GM06990 (cell line): Measurements from ENCODE around the gene ACTN3.
"Not testable (repeated sequence)": the region's sequence is repeated elsewhere in the genome, so short reads cannot be mapped to it uniquely, and the experiment has no call there.

Experiments
- DNase-seq: peaks from one replicate; pipeline ENCODE4 v3.0.0-alpha.2; 2011; ENCODE audit not compliant: insufficient read length; ENCODE audit errors: extremely low read depth
- H3K27me3 ChIP-seq: replicated peaks from 2 replicates; pipeline ENCODE4 v1.6.0; 2011; ENCODE audit warnings: low read length; ENCODE audit not compliant: control insufficient read depth, insufficient read depth
- H3K36me3 ChIP-seq: 2 replicates; pipeline ENCODE4 v1.5.1; 2011; ENCODE audit warnings: low read length; ENCODE audit not compliant: control insufficient read depth, insufficient read depth
- H3K4me3 ChIP-seq: replicated peaks from 2 replicates; pipeline ENCODE4 v1.5.1; 2011; ENCODE audit warnings: low read depth, mild to moderate bottlenecking, control low read depth, low read length
- TF ChIP-seq, protein P1 (sequence below): IDR thresholded peaks from 2 replicates; pipeline ENCODE4 v1.5.1; 2011; ENCODE audit warnings: low read length, control low read depth, mild to moderate bottlenecking, inconsistent platforms; ENCODE audit not compliant: insufficient read depth, poor library complexity, severe bottlenecking

Gene ACTN3

DNA sequence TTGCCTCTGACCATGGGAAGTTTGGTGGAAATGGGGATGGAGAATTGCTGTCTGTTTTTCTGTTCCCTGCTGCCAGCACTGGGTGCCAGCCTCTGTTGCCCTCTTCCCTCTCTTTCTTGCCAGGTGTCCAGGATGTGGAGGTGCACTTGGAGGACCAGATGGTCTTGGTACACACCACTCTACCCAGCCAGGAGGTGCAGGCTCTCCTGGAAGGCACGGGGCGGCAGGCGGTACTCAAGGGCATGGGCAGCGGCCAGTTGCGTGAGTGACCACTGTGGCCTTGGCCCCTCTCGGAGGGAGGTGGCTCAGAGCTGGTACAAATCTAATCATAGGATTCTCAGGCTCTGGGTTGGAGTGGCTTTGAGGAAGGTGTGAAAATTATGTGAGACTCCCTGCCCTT, 52.3 kb downstream of the ACTN3 start:
- Histone ChIP-seq H3K36me3 (peaks cover 15% of the 10 kb centered on the region), H3K4me3 (no peak overlapping the region), H3K27me3 (no peaks in the 10 kb centered on the region)
- TF ChIP-seq, protein P1, sequence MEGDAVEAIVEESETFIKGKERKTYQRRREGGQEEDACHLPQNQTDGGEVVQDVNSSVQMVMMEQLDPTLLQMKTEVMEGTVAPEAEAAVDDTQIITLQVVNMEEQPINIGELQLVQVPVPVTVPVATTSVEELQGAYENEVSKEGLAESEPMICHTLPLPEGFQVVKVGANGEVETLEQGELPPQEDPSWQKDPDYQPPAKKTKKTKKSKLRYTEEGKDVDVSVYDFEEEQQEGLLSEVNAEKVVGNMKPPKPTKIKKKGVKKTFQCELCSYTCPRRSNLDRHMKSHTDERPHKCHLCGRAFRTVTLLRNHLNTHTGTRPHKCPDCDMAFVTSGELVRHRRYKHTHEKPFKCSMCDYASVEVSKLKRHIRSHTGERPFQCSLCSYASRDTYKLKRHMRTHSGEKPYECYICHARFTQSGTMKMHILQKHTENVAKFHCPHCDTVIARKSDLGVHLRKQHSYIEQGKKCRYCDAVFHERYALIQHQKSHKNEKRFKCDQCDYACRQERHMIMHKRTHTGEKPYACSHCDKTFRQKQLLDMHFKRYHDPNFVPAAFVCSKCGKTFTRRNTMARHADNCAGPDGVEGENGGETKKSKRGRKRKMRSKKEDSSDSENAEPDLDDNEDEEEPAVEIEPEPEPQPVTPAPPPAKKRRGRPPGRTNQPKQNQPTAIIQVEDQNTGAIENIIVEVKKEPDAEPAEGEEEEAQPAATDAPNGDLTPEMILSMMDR, result no peak
- DNase-seq, result no peak

DNA sequence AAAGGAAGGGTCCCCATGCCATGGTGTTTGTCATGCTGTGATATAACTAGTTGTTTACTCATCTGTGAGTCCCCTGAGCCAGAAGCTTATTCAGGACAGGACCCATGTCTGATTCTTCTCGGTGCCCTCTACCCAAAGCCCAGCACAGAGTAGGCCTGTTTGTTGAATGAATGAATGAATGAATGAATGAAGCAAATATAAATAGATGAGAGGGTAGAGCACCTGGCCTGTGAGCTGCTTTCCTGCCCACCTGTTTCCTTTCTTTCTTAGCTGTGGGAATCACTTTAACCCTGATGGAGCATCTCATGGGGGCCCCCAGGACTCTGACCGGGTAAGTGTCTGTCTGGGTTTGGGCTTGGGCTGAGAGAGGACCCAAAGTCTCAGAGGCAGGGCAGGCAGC, 53.5 kb downstream of the ACTN3 start:
- TF ChIP-seq, protein P1, result no peak
- H3K27me3 ChIP-seq, result no peaks in the 10 kb centered on the region
- peaks cover 19% of the 10 kb centered on the region for H3K36me3 ChIP-seq
- DNase-seq, result no peak
- no peak overlapping the region for H3K4me3 ChIP-seq

DNA sequence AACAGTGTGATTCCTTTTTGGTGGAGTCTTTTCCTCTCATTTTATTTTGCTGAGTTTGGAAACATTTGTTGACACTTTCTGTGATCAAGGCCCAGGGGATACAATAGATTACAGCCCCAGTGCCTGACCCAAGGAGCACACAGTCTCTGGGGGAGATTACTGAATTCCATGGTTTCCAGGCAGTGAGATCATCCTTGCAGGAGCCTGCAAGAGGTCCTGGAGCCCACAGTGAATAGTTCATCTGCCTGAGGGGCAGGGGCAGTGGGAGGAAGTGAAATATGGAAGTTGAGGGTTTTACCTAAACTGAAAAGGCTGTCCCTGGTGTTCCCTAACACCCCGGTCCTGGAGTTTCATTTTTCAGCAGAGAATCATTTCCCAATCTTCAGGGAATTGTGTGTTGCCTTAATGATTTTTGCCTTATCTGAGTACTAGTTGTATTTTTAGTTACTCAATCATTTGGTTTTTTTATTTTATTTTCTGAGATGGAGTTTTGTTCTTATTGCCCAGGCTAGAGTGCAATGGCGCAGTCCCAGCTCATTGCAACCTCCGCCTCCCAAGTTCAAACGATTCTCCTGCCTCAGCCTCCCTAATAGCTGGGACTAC, 54.0 kb downstream of the ACTN3 start:
- TF ChIP-seq, protein P1, result no peak
- DNase-seq, result no peak
- Histone ChIP-seq H3K4me3 (no peak overlapping the region), H3K27me3 (no peaks in the 10 kb centered on the region), H3K36me3 (peaks cover 24% of the 10 kb centered on the region)

DNA sequence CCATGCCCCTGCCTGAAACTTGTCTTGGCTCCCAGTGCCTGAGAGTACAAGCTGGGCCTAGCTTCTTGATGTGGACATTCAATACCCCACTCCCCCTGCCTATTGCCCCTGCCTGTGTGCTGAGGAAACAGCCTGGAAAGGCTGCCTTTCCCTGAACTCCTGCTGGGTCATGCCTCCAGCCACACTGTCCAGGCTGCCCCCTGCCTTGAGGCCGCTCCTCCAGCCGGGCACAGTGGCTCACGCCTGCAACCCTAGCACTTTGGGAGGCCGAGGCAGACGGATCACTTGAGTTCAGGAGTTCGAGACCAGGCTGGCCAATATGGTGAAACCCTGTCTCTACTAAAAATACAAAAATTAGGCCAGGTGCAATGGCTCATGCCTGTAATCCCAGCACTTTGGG, 56.4 kb downstream of the ACTN3 start:
- TF ChIP-seq, protein P1, result no peak
- Histone ChIP-seq H3K36me3 (peaks cover 28% of the 10 kb centered on the region), H3K4me3 (no peak overlapping the region), H3K27me3 (no peaks in the 10 kb centered on the region)
- DNase-seq, result no peak

DNA sequence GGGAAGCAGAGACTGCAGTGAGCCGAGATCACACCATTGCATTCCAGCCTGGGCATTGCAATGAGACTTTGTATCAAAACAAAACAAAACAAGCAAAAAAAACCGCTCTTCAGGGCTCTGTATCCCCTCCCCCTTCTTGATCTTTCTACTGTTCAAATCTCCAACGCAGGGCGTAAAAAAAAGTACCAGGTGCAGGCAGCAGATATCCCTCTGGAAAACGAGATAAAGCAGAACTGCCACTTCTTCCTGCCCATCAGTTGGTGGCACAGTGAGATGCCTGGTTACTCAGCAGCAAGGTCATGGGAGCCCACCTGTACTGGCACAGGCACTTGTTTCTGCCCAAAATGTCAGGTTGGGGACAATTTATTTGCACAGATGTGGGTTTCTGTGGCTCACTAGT, 57.5 kb downstream of the ACTN3 start:
- TF ChIP-seq, protein P1, result no peak
- H3K27me3 ChIP-seq, result no peaks in the 10 kb centered on the region
- peaks cover 26% of the 10 kb centered on the region for H3K36me3 ChIP-seq
- no peak for DNase-seq
- no peak overlapping the region for H3K4me3 ChIP-seq

DNA sequence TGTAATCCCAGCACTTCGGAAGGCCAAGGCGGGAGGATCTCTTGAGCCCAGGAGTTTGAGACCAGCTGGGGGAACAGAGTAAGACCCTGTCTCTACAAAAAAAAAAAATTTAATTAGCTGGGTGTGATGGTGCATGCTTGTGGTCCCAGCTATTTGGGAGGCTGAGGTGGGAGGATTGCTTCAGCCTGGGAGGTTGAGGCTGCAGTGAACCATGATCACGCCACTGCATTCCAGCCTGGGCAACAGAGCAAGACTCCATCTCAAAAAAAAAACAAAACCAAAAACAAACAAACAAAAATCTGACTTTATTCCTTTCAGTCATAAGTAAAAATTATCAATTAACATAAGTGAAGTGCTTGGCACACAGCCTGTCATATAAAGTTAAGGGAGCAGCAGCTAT, 59.9 kb downstream of the ACTN3 start:
- DNase-seq, H3K27me3 ChIP-seq, H3K4me3 ChIP-seq: not testable (repeated sequence)
- peaks cover 21% of the 10 kb centered on the region for H3K36me3 ChIP-seq
